ENCODE results near the gene CAMLG. TPM values are rescaled to one million over a fixed set of nuclear protein-coding genes. Genes with fewer than 3 reads are reported as not detected.

Gene CAMLG
- total RNA-seq, 2 donors from 2014 or later: 23.3 to 25.6 TPM

DNA sequence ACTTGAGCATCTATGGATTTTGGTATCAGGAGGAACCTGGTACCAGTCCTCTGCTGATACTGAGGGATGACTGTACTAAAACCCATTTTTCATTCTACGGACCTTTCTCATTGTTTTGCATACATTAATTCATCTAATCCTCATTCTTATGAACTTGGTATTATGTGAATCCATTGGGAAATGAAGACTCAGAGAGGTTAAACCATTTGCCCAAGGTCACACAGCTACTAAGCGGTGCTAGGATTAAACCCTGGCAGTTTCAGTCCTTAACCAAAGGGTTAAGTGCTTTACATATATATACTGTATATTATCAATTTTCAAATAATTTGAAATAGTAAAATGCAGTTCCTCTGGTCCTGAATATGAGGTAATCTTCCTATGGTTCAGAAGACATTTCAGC lies 3.8 kb downstream of the CAMLG start:
- Histone ChIP-seq H3K4me1 (ENCODE audit: control insufficient read depth, insufficient read depth, low read length) (no peaks in the 10 kb centered on the region), H3K27me3 (ENCODE audit: control insufficient read depth, insufficient read depth, low read length, poor library complexity, severe bottlenecking) (no peaks in the 10 kb centered on the region), H3K27ac (ENCODE audit: low read depth, low read length) (no peak overlapping the region), H3K36me3 (ENCODE audit: control insufficient read depth, insufficient read depth, low read length) (peaks cover 24% of the 10 kb centered on the region), H3K9ac (ENCODE audit: extremely low read depth, low read length, poor library complexity, severe bottlenecking) (no peak overlapping the region), H3K9me3 (ENCODE audit: control insufficient read depth, low read length) (no peaks in the 10 kb centered on the region), H3K4me3 (ENCODE audit: low read length) (no peak overlapping the region)
- peaks cover 22% of the 10 kb centered on the region for H3K36me3 Mint-ChIP-seq (ENCODE audit: low read depth)
- no peaks in the 10 kb centered on the region for H3K27me3 Mint-ChIP-seq (ENCODE audit: insufficient read depth)
- no peak overlapping the region for H3K27ac Mint-ChIP-seq
- no peak for DNase-seq
- 100% methylated on average over 2 of the region's 2 CpGs; no CpG with 5 or more reads in 1 of the 2 experiments for WGBS, 2 experiments (ENCODE audit: insufficient coverage in 1 of 2, insufficient read length in 1 of 2)
- H3K4me1 Mint-ChIP-seq: peaks cover 19% of the 10 kb centered on the region
- H3K4me3 Mint-ChIP-seq: no peak overlapping the region
- TF ChIP-seq, protein P1, sequence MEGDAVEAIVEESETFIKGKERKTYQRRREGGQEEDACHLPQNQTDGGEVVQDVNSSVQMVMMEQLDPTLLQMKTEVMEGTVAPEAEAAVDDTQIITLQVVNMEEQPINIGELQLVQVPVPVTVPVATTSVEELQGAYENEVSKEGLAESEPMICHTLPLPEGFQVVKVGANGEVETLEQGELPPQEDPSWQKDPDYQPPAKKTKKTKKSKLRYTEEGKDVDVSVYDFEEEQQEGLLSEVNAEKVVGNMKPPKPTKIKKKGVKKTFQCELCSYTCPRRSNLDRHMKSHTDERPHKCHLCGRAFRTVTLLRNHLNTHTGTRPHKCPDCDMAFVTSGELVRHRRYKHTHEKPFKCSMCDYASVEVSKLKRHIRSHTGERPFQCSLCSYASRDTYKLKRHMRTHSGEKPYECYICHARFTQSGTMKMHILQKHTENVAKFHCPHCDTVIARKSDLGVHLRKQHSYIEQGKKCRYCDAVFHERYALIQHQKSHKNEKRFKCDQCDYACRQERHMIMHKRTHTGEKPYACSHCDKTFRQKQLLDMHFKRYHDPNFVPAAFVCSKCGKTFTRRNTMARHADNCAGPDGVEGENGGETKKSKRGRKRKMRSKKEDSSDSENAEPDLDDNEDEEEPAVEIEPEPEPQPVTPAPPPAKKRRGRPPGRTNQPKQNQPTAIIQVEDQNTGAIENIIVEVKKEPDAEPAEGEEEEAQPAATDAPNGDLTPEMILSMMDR (conservative IDR thresholded peaks at IDR 0.05): no peak
- no peaks in the 10 kb centered on the region for H3K9me3 Mint-ChIP-seq

DNA sequence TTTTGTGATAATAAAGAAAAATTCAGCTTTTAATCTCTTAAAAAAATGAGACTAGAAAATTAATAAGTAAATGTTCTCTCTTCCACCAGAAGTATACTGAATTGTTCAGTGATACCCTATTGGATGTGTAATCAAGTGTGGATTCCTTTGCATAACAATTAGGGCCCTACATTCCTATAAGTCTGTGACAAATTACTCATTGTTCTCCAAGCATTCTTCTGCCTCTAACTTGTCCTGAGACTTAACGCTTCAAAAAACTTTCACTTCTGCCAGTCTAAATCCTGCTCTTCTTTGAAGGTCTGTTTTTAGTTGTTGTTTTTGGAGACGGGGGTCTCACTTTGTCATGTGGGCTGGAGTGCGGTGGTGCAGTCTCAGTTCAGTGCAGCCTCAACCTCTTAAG lies 11.1 kb downstream of the CAMLG start:
- Histone ChIP-seq H3K4me1 (ENCODE audit: control insufficient read depth, insufficient read depth, low read length) (peaks cover 4% of the 10 kb centered on the region), H3K4me3 (ENCODE audit: low read length) (no peak overlapping the region), H3K27me3 (ENCODE audit: control insufficient read depth, insufficient read depth, low read length, poor library complexity, severe bottlenecking) (no peaks in the 10 kb centered on the region), H3K36me3 (ENCODE audit: control insufficient read depth, insufficient read depth, low read length) (peaks cover 23% of the 10 kb centered on the region), H3K27ac (ENCODE audit: low read depth, low read length) (peak overlapping the region; percentile 55), H3K9ac (ENCODE audit: extremely low read depth, low read length, poor library complexity, severe bottlenecking) (peak overlapping the region; percentile 61), H3K9me3 (ENCODE audit: control insufficient read depth, low read length) (no peaks in the 10 kb centered on the region)
- TF ChIP-seq, protein P1 (conservative IDR thresholded peaks at IDR 0.05): no peak
- Mint-ChIP-seq H3K4me3 (no peak overlapping the region), H3K4me1 (peaks cover 6% of the 10 kb centered on the region), H3K27ac (peak overlapping the region; percentile 76), H3K9me3 (no peaks in the 10 kb centered on the region), H3K36me3 (ENCODE audit: low read depth) (peaks cover 13% of the 10 kb centered on the region), H3K27me3 (ENCODE audit: insufficient read depth) (no peaks in the 10 kb centered on the region)
- 82% methylated on average over 3 of the region's 3 CpGs; no CpG with 5 or more reads in 1 of the 2 experiments for WGBS, 2 experiments (ENCODE audit: insufficient coverage in 1 of 2, insufficient read length in 1 of 2)
- no peak for DNase-seq

DNA sequence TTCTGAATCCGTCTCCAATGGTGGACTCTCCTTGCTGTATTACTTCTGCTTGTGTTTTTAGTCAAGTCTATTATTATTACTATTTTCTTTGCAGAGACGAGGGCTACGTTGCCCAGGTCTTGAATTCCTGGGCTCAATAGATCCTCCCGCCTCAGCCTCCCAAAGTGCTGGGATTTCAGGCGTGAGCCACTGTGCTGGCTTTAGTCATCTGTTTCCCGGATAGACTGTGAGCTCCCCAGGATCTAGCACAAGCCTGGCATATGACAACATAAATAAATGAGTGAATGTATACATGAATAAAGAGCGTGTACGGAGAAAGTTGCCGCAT lies 19.8 kb downstream of the CAMLG start:
- H3K27ac ChIP-seq (ENCODE audit: low read depth, low read length): no peak overlapping the region
- peak overlapping the region; percentile 86 for H3K9ac ChIP-seq (ENCODE audit: extremely low read depth, low read length, poor library complexity, severe bottlenecking)
- TF ChIP-seq, protein P1 (conservative IDR thresholded peaks at IDR 0.05): no peak

More for the DNA sequence above, 19.8 kb downstream of the CAMLG start:
- Histone ChIP-seq H3K36me3 (ENCODE audit: control insufficient read depth, insufficient read depth, low read length) (no peaks in the 10 kb centered on the region), H3K9me3 (ENCODE audit: control insufficient read depth, low read length) (no peaks in the 10 kb centered on the region), H3K4me3 (ENCODE audit: low read length) (peak overlapping the region; percentile 97), H3K4me1 (ENCODE audit: control insufficient read depth, insufficient read depth, low read length) (no peaks in the 10 kb centered on the region), H3K27me3 (ENCODE audit: control insufficient read depth, insufficient read depth, low read length, poor library complexity, severe bottlenecking) (no peaks in the 10 kb centered on the region)
- 28 to 40% methylated on average over 8 to 9 of the region's 9 CpGs for WGBS, 2 experiments (ENCODE audit: insufficient coverage in 1 of 2, insufficient read length in 1 of 2)
- peak overlapping the region; percentile 100 for H3K27ac Mint-ChIP-seq
- DNase-seq: no peak
- peaks cover 4% of the 10 kb centered on the region for H3K36me3 Mint-ChIP-seq (ENCODE audit: low read depth)
- H3K4me1 Mint-ChIP-seq: peaks cover 18% of the 10 kb centered on the region
- no peaks in the 10 kb centered on the region for H3K9me3 Mint-ChIP-seq
- peaks cover 8% of the 10 kb centered on the region for H3K27me3 Mint-ChIP-seq (ENCODE audit: insufficient read depth)
- H3K4me3 Mint-ChIP-seq: peak overlapping the region; percentile 99

All from endodermal cell (in vitro differentiated cells).